Mesodermal cell (in vitro differentiated cells): ENCODE results near the gene URB1. TPM values are rescaled to one million over a fixed set of nuclear protein-coding genes. Genes with fewer than 3 reads are reported as not detected.
A peak's percentile ranks its signal among the peaks of the same experiment; 100 is the strongest.
"Not testable (repeated sequence)": the region's sequence is repeated elsewhere in the genome, so short reads cannot be mapped to it uniquely, and the experiment has no call there.

Experiments used
- H3K27ac ChIP-seq: 2 replicates; pipeline ENCODE4 v1.7.0; 2013; ENCODE audit warnings: mild to moderate bottlenecking, low read depth, low read length, moderate library complexity; ENCODE audit not compliant: severe bottlenecking
- H3K36me3 ChIP-seq: 2 replicates; pipeline ENCODE4 v1.7.1; 2013; ENCODE audit warnings: mild to moderate bottlenecking, low read length, moderate library complexity; ENCODE audit not compliant: control insufficient read depth, insufficient read depth
- H3K4me1 ChIP-seq: one replicate; pipeline ENCODE4 v1.7.1; 2013; ENCODE audit warnings: mild to moderate bottlenecking, low read length; ENCODE audit not compliant: insufficient read depth, control insufficient read depth, poor library complexity, severe bottlenecking
- H3K4me3 ChIP-seq: 2 replicates; pipeline ENCODE4 v1.7.0; 2013; ENCODE audit warnings: low read length, control low read depth, mild to moderate bottlenecking; ENCODE audit not compliant: insufficient read depth, poor library complexity, severe bottlenecking; ENCODE audit errors: extremely low read depth
- H3K9me3 ChIP-seq: 2 replicates; pipeline ENCODE4 v1.7.1; 2013; ENCODE audit warnings: mild to moderate bottlenecking, low read length, moderate library complexity; ENCODE audit not compliant: control insufficient read depth
- WGBS, 2 experiments: methylation state at CpG; one replicate each; pipeline ENCODE4 v1.1.5; 2013; ENCODE audit warnings: missing lambda C conversion rate in 2 of 2; ENCODE audit not compliant: insufficient coverage in 2 of 2; 5-methylcytosine and 5-hydroxymethylcytosine counted together
- polyA plus RNA-seq, 2 experiments: library from polyadenylated mRNA; stranded (reverse); fragments of 50-300 nt; gene quantifications; one replicate each; pipeline ENCODE4 v1.2.3, GENCODE V29; 2013

Gene URB1
- 6.7 TPM for polyA plus RNA-seq (2013, experiment 1 of 2)
- polyA plus RNA-seq (2013, experiment 2 of 2): 5.7 TPM

GRCh38 chr21:32392880-32393676 lies at the start of gene URB1:
Gene URB1, minus strand, starts transcription at chr21:32393012. Its CDS starts 102 bp downstream, at chr21:32392910.
- WGBS, 2 experiments: 35 to 45% methylated on average over 43 to 52 of the region's 59 CpGs

GRCh38 chr21:32437729-32438128 lies 44.9 kb upstream of the URB1 start:
- H3K4me1 ChIP-seq: no peaks in the 10 kb centered on the region
- no peaks in the 10 kb centered on the region for H3K9me3 ChIP-seq
- no peaks in the 10 kb centered on the region for H3K36me3 ChIP-seq
- WGBS, 2 experiments: 87 to 94% methylated on average over 9 to 12 of the region's 12 CpGs
- H3K4me3 ChIP-seq: no peak overlapping the region
- H3K27ac ChIP-seq: no peak overlapping the region

More at GRCh38 chr21:32392880-32393676, at the start of gene URB1:
- Histone ChIP-seq H3K9me3 (peaks cover 7% of the 10 kb centered on the region), H3K4me3 (peak within 1 kb of the TSS; percentile 96), H3K36me3 (peaks cover 15% of the 10 kb centered on the region), H3K27ac (peak within 1 kb of the TSS; percentile 29), H3K4me1 (peaks cover 8% of the 10 kb centered on the region)

- not testable (repeated sequence) for H3K36me3 ChIP-seq, H3K4me1 ChIP-seq, H3K9me3 ChIP-seq, H3K27ac ChIP-seq, H3K4me3 ChIP-seq
- WGBS, 2 experiments: 68 to 78% methylated on average over 9 to 10 of the region's 15 CpGs
Observed at GRCh38 chr21:32432982-32433660, 40.3 kb upstream of the URB1 start.

GRCh38 chr21:32427958-32428623 lies 35.3 kb upstream of the URB1 start:
- H3K27ac ChIP-seq: no peak overlapping the region
- H3K36me3 ChIP-seq: no peaks in the 10 kb centered on the region
- peaks cover 8% of the 10 kb centered on the region for H3K4me1 ChIP-seq
- H3K4me3 ChIP-seq: no peak overlapping the region
- H3K9me3 ChIP-seq: no peaks in the 10 kb centered on the region
- WGBS, 2 experiments: 91 to 93% methylated on average over 4 to 8 of the region's 10 CpGs

- H3K4me3 ChIP-seq: no peak overlapping the region
- no peak overlapping the region for H3K27ac ChIP-seq
- peaks cover 8% of the 10 kb centered on the region for H3K4me1 ChIP-seq
- 74 to 90% methylated on average over 2 to 6 of the region's 6 CpGs for WGBS, 2 experiments
- H3K36me3 ChIP-seq: no peaks in the 10 kb centered on the region
- H3K9me3 ChIP-seq: no peaks in the 10 kb centered on the region
Observed at GRCh38 chr21:32426592-32427051, 33.8 kb upstream of the URB1 start.

DNA sequence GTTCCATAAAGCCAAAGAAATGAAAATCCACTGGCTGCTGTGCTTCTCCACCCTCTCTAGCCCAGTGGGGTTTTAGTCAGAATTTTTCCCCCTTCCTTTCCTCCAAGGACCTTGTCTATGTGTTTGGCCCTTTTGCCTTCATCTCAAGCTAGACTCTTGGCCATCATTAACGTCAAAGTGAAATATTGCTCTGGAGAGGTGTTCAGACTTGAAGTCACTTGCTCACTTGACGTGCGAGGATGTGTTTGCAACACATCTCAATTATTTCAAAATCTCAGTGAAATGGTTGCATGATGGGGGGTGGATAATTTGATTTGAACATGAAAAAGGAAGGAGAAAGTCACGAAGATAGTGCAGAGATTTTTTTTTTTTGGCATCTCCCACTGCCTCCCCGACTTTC lies 33.3 kb upstream of the URB1 start:
- Histone ChIP-seq H3K4me3 (no peak overlapping the region), H3K4me1 (peaks cover 8% of the 10 kb centered on the region), H3K27ac (no peak overlapping the region), H3K9me3 (no peaks in the 10 kb centered on the region), H3K36me3 (no peaks in the 10 kb centered on the region)
- WGBS, 2 experiments: 100% methylated on average over 1 of the region's 5 CpGs; no CpG with 5 or more reads in 1 of the 2 experiments

DNA sequence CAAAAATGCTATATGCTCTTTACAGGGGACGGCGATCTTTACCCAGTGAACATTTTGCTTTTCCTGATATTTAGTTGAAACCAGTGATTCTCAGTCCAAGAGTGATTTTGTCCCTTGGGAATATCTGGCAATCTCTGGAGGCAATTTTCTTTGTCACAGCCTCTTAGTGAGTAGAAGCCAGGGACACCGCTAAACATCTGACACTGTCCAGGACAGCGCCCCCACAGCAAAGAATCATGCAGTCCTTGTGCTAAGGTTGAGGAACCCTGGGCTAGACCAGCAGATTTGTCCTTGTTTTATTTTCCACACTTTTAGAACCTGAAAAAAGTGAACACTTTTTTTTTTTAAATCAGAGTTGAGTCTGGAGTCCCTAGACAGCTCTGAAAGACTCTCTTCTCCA lies 32.8 kb upstream of the URB1 start:
- Histone ChIP-seq H3K9me3 (no peaks in the 10 kb centered on the region), H3K4me3 (no peak overlapping the region), H3K27ac (peak overlapping the region; percentile 36), H3K4me1 (peaks cover 8% of the 10 kb centered on the region), H3K36me3 (no peaks in the 10 kb centered on the region)
- WGBS, 2 experiments: 87 to 92% methylated on average over 4 of the region's 4 CpGs

DNA sequence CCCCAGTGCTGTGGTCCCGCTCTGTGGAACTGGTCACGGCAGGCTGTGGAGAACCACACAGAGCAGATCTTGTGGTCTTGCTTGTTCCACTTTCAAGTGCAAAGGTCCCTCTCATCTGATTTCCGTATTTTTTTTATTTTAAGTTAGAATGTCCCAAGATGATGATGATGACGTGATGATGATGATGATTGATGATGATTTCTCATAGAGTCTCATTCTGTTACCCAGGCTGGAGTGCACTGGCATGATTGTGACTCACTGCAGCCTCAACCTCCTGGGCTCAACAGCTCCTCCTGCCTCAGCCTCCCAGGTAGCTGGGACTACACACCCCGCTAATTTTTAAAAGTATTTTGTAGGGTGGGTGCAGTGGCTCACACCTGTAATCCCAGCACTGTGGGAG lies 31.9 kb upstream of the URB1 start:
- no peaks in the 10 kb centered on the region for H3K9me3 ChIP-seq
- H3K4me1 ChIP-seq: peaks cover 8% of the 10 kb centered on the region
- H3K4me3 ChIP-seq: no peak overlapping the region
- no peak overlapping the region for H3K27ac ChIP-seq
- no peaks in the 10 kb centered on the region for H3K36me3 ChIP-seq
- WGBS, 2 experiments: 91 to 92% methylated on average over 2 to 4 of the region's 5 CpGs

GRCh38 chr21:32424191-32424535 lies 31.4 kb upstream of the URB1 start:
- Histone ChIP-seq H3K36me3 (no peaks in the 10 kb centered on the region), H3K9me3 (no peaks in the 10 kb centered on the region), H3K27ac (no peak overlapping the region), H3K4me3 (no peak overlapping the region), H3K4me1 (peaks cover 8% of the 10 kb centered on the region)
- WGBS, 2 experiments: 83 to 94% methylated on average over 1 to 2 of the region's 2 CpGs

- H3K36me3 ChIP-seq: no peaks in the 10 kb centered on the region
- no peak overlapping the region for H3K27ac ChIP-seq
- H3K4me1 ChIP-seq: peaks cover 8% of the 10 kb centered on the region
- no peak overlapping the region for H3K4me3 ChIP-seq
- WGBS, 2 experiments: 75% methylated on average over 5 to 6 of the region's 9 CpGs
- H3K9me3 ChIP-seq: no peaks in the 10 kb centered on the region
Observed at GRCh38 chr21:32423320-32424190, 30.7 kb upstream of the URB1 start.
